HL-60 (cell line): ENCODE results near the gene HPDL.

Source experiments
- DNase-seq, 2 experiments: peaks; one replicate each; pipeline ENCODE4 v3.0.0-alpha.2; 2010 to 2020; ENCODE audit warnings: low read depth in 1 of 2, low spot score in 1 of 2
- H3K27ac ChIP-seq: fragments of 250-450 bp; sonication (Bioruptor Pico); replicated peaks from 2 replicates; pipeline ENCODE4 v1.5.1; 2020; ENCODE audit warnings: mild to moderate bottlenecking, moderate library complexity
- H3K27me3 ChIP-seq: fragments of 250-450 bp; sonication (Bioruptor Pico); 2 replicates; pipeline ENCODE4 v1.5.1; 2021; ENCODE audit warnings: mild to moderate bottlenecking, moderate library complexity; ENCODE audit not compliant: insufficient read depth, poor library complexity, severe bottlenecking
- H3K4me3 ChIP-seq: replicated peaks from 2 replicates; pipeline ENCODE4 v1.5.1; 2011; ENCODE audit warnings: mild to moderate bottlenecking, control low read depth, low read length; ENCODE audit not compliant: insufficient read depth
- GABPA ChIP-seq: IDR thresholded peaks from 2 replicates; pipeline ENCODE4 v1.6.1; 2012; ENCODE audit warnings: low read depth
- POLR2AphosphoS5 ChIP-seq: IDR thresholded peaks from 2 replicates; pipeline ENCODE4 v1.6.1; 2012; ENCODE audit warnings: low read depth
- REST ChIP-seq: IDR thresholded peaks from 2 replicates; pipeline ENCODE4 v1.6.1; 2012; ENCODE audit warnings: low read depth; ENCODE audit not compliant: insufficient replicate concordance
- SPI1 ChIP-seq: IDR thresholded peaks from 2 replicates; pipeline ENCODE4 v1.6.1; 2012; ENCODE audit warnings: low read depth, mild to moderate bottlenecking, borderline replicate concordance
- TF ChIP-seq, protein P1 (sequence below): IDR thresholded peaks from one replicate; pipeline ENCODE4 v1.5.1; 2011; ENCODE audit warnings: low read length, control low read depth, inconsistent platforms; ENCODE audit not compliant: insufficient read depth

Gene HPDL

GRCh38 chr1:45319761-45320160 is 6.9 kb upstream of the HPDL start:
- Histone ChIP-seq H3K27me3 (no peaks in the 10 kb centered on the region), H3K4me3 (no peak overlapping the region), H3K27ac (no peak overlapping the region)
- DNase-seq: no peak
- TF ChIP-seq POLR2AphosphoS5 (no peak), GABPA (no peak), SPI1 (no peak), REST (no peak)
- TF ChIP-seq, protein P1, sequence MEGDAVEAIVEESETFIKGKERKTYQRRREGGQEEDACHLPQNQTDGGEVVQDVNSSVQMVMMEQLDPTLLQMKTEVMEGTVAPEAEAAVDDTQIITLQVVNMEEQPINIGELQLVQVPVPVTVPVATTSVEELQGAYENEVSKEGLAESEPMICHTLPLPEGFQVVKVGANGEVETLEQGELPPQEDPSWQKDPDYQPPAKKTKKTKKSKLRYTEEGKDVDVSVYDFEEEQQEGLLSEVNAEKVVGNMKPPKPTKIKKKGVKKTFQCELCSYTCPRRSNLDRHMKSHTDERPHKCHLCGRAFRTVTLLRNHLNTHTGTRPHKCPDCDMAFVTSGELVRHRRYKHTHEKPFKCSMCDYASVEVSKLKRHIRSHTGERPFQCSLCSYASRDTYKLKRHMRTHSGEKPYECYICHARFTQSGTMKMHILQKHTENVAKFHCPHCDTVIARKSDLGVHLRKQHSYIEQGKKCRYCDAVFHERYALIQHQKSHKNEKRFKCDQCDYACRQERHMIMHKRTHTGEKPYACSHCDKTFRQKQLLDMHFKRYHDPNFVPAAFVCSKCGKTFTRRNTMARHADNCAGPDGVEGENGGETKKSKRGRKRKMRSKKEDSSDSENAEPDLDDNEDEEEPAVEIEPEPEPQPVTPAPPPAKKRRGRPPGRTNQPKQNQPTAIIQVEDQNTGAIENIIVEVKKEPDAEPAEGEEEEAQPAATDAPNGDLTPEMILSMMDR: no peak

- H3K4me3 ChIP-seq: no peak overlapping the region
- no peak for DNase-seq
- no peak overlapping the region for H3K27ac ChIP-seq
- no peaks in the 10 kb centered on the region for H3K27me3 ChIP-seq
- no peak for TF ChIP-seq SPI1
- TF ChIP-seq REST: no peak
- TF ChIP-seq GABPA: no peak
- TF ChIP-seq, protein P1: no peak
- TF ChIP-seq POLR2AphosphoS5: no peak
Measured at GRCh38 chr1:45321444-45321843, 5.3 kb upstream of the HPDL start.

DNA sequence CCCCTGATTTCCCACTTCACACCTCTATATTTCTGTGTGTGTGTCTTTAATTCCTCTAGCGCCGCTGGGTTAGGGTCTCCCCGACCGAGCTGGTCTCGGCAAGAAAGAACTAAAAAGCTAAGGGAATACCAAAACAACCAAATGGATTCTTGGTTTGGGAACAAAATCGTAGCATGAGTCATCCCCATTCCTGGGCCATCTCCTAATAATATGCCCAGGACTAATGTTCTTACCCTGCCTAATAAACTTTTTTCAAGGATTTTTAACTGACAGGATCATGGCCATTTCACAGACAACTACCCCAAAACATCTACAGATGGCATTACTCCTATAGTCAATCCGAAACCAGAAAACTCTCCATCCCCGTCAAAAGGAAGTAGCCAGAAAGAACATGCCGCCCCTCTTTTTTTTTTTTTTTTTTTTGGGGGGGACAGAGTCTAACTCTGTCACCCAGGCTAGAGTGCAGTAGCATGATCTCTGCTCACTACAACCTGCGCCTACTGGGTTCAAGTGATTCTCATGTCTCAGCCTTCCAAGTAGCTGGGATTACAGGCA is 4.1 kb upstream of the HPDL start:
- H3K27ac ChIP-seq: no peak overlapping the region
- no peaks in the 10 kb centered on the region for H3K27me3 ChIP-seq
- TF ChIP-seq SPI1 (no peak), POLR2AphosphoS5 (no peak), GABPA (no peak), REST (no peak)
- TF ChIP-seq, protein P1: no peak
- DNase-seq: no peak
- H3K4me3 ChIP-seq: no peak overlapping the region
